Stimulated activated CD4-positive, alpha-beta T cell treated with anti-CD3 and anti-CD28 coated beads, Interleukin-12 subunit alpha, Interleukin-12 subunit beta, amount 100 ng/mL, for 4 hours (primary cell): ENCODE results near the gene KLF14.
"Not testable (repeated sequence)": the region's sequence is repeated elsewhere in the genome, so short reads cannot be mapped to it uniquely, and the experiment has no call there.

Experiments used
- DNase-seq: peaks from one replicate; pipeline ENCODE4 v3.0.0-alpha.2; 2020

Gene KLF14

GRCh38 chr7:130733931-130734814, at the start of gene KLF14:
KLF14 (minus strand) TSS chr7:130734207; CDS start chr7:130734033, 174 bp downstream.
- DNase-seq: peak; percentile 46

GRCh38 chr7:130781346-130781745, 47.3 kb upstream of the KLF14 start:
- DNase-seq: no peak

GRCh38 chr7:130777426-130777825, 43.4 kb upstream of the KLF14 start:
- no peak for DNase-seq

DNA sequence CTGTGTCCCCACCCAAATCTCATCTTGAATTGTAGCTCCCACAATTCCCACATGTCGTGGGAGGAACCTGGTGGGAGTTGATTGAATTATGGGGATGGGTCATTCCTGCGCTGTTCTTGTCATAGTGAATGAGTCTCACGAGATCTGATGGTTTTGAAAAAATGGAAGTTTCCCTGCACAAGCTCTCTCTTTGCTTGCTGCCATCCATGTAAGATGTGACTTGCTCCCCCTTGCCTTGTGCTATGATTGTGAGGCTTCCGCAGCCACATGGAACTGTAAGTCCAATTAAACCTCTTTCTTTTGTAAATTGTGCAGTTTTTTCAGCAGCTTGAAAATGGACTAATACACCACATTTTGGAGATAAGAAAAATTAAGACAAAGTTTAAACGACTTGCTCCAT, 38.4 kb upstream of the KLF14 start:
- DNase-seq: not testable (repeated sequence)

- no peak for DNase-seq
Observed at GRCh38 chr7:130768854-130769253, 34.8 kb upstream of the KLF14 start.

DNA sequence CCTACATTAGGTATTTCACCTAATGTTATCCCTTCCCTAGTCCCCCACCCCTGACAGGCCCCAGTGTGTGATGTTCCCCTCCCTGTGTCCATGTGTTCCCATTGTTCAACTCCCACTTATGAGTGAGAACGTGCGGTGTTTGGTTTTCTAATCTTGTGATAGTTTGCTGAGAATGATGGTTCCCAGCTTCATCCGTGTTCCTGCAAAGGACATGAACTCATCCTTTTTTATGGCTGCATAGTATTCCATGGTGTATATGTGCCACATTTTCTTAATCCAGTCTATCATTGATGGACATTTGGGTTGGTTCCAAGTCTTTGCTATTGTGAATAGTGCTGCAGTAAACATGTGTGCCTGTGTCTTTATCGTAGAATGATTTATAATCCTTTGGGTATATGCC, 30.6 kb upstream of the KLF14 start:
- not testable (repeated sequence) for DNase-seq

DNA sequence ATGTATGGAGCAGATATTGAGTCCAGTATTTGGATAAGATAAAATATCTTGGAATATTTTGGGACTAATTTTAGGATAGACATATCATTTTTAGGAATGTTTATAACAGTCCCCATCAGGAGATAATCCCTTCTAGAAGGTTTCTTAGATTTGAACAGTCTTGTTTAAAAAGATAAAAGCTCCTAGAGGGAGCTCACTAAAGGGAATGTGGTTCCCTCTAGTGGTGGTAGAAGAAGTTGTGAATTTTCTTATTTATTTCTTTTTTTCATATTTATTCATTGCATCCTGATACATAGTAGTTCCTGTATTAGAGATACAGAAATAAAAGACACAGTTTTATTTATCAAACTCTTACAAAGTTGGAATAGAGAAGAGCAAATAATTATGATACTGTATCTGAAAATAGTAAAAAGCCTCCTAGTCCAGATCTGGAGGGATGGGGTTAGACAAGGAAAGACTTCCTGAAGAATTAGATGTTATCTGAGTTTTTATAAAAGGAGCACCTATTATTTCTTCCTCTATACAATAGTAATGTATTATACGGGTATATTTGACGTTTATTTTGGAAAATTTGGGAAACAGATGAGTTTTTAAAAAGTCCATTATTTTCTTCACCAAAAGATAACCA, 24.5 kb upstream of the KLF14 start:
- DNase-seq: no peak

DNA sequence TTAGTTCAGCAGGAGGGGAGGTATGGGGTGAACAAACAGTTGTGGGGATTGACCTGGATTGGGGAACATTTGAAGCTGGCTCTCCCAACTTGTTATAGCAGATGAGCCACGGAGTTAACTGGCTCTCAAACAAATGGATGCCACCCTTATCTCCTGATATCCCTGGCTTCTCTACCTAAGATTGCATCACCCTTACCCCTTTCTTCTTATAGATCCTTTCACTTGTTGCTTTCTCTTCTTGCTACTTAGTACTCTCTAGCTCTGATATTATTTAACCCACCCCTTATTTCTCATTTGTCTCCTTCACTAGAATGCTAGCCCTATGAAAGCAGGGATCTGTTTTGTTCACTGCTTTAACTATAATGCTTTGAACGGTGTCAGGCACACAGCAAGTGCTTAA, 22.3 kb upstream of the KLF14 start:
- DNase-seq: no peak

DNA sequence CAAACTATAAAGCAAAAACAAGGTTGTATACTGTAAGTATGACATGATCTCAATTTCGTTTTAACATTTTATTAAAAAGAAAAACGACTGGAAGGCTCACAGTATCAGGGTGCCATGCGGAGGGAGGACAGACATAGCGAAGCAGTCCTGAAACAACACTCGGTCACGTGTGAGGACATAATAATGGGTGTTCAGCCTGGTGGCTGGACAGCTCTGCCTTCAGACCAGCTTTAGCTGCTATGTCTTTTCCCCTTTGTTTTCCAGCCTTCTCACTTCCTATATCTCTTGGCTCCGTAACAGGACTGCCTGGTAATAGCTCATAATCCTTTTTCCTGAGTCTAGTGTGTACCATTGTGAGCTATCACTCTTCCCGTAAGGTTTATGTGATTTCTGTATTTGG, 18.4 kb upstream of the KLF14 start:
- no peak for DNase-seq

- no peak for DNase-seq
Observed at GRCh38 chr7:130750755-130751154, 16.7 kb upstream of the KLF14 start.

DNA sequence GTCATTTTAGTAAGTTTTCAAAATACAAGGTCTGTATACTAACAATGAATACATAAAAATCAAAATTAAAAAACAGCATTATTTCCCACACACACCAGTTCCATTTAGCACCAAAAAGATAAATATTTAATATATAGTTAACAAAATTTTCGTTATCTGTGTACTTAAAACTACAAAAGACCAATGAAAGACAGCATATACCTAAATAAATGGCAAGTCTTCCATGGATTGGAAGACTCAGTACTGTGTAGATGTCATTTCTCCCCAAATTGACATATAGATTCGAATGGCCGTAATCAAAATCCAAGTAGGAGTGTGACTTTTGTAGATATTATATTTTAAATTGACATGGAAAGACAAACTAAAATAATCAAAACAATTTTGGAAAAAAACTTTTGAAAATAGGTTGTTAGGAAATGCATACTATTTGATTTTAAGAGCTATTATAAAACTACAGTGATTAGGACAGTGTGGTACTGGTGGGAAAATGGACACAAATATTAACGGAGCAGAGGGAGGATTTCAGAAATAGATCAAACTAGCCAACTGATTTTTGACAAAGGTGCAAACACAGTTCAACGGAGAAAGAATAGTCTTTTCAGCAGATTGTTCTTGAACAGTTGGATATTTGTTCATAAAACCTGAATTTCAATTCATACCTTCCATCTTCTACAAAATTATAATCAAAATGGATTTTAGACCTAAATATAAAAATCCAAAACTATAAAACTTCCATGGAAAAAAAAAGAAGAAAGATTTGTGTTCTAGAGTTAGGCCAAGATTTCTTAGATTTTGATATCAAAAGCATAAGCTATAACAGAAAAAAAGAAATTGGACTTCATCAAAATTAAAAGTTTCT, 14.8 kb upstream of the KLF14 start:
- DNase-seq: no peak

- DNase-seq: no peak
Observed at GRCh38 chr7:130741331-130741995, 7.5 kb upstream of the KLF14 start.

GRCh38 chr7:130740606-130741005, 6.6 kb upstream of the KLF14 start:
- no peak for DNase-seq

GRCh38 chr7:130736298-130736900, 2.4 kb upstream of the KLF14 start:
- no peak for DNase-seq

GRCh38 chr7:130734815-130735716, 1.1 kb upstream of the KLF14 start:
- no peak for DNase-seq

- DNase-seq: peak; percentile 18
Observed at GRCh38 chr7:130732980-130733930, 752 bp downstream of the KLF14 start.

DNA sequence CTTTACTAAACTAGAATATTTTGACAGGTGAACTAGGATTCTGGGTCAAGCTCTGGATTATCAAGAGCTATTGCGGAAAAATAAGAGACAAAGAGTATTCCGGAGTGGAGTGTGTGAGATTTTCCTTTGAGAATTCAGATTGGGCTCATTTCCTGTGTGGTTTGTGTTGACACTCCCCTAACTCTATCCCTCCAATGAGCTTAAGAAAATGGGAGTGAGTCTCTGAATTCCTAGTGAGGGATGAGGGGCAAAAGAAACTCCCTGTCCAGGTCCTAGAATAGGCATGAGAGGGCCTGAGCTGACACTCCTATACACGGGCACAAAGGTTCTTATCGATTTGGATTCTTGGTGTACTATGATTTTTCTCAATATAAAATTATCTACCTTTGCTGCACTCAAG, 10.2 kb downstream of the KLF14 start:
- DNase-seq: no peak

DNA sequence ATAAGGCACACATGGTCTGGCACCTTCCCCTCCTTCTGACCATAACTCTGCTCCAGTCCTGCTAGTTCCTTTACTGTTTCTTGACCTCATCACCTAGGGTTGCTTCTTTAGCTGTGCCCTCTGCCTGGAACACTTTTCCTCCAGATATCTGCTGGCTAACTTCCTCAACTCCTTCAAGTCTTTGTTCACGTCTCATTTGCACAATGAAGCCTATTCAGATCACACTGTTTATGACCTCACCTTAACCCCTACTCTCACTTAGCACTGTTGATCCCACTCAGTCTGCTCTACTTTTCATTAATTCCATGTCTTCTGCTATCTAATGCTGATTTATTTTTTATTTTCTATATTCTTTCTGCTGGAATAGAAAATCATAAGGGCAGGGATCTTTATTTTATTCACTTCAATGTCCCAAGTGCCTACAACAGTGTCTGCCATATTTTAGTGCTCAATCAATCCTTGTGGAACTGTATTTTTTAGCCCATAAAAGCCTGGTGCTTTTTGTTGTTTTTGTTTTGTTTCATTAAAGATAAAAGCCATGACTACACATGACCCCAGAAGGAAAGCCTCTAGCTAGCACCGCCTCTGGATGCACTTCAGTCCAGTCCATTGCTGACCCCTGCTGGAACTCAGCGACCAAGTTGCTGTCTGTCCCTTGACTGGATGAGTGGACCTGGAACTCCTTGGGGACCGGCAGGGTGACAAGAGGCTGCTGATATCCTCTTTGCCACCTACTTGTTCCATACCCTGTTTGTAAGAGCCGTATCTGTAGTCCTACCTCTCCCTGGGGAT, 12.3 kb downstream of the KLF14 start:
- no peak for DNase-seq

- DNase-seq: no peak
Observed at GRCh38 chr7:130719541-130719940, 14.5 kb downstream of the KLF14 start.
